Fibroblast of villous mesenchyme (primary cell): Measurements from ENCODE around the gene SENP8. TPM values are rescaled to one million over a fixed set of nuclear protein-coding genes. Genes with fewer than 3 reads are reported as not detected.
A peak's percentile ranks its signal among the peaks of the same experiment; 100 is the strongest.

Source experiments
- DNase-seq: peaks from one replicate; pipeline ENCODE4 v3.0.0-alpha.2; 2010; ENCODE audit warnings: low read depth
- H3K4me3 ChIP-seq: 2 replicates; pipeline ENCODE4 v1.5.1; 2011; ENCODE audit warnings: low read depth, mild to moderate bottlenecking, low read length
- total RNA-seq: library from RNA; depleted of rRNA; stranded (reverse); fragments of >200 nt; gene quantifications from 2 replicates; pipeline ENCODE4 v1.2.3, GENCODE V29; 2012
- TF ChIP-seq, protein P1 (sequence below): IDR thresholded peaks from 2 replicates; pipeline ENCODE4 v1.5.1; 2012; ENCODE audit warnings: low read depth, mild to moderate bottlenecking, low read length; ENCODE audit not compliant: insufficient read depth

SENP8 gene
- total RNA-seq, 1 donor: 2.6 TPM

DNA sequence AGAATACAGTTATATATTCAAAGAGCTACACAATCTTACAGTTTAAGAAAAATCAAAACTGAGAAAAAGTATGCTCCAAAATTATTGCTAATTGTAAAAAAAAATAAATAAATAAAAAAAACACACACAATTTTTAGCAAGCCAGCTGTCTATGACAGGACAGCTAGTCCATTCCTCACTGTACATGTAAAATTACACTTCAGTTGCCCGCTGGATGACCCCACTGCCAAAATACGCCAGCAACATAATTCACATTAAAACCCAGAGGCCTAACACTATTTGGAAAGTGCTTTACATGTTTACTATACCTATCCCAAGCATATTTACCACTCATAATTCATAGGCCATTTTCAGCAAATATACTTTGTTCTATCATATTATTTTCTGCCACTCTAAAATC lies 6.1 kb upstream of the SENP8 start:
- no peak overlapping the region for H3K4me3 ChIP-seq
- peak; percentile 22 for DNase-seq
- TF ChIP-seq, protein P1, sequence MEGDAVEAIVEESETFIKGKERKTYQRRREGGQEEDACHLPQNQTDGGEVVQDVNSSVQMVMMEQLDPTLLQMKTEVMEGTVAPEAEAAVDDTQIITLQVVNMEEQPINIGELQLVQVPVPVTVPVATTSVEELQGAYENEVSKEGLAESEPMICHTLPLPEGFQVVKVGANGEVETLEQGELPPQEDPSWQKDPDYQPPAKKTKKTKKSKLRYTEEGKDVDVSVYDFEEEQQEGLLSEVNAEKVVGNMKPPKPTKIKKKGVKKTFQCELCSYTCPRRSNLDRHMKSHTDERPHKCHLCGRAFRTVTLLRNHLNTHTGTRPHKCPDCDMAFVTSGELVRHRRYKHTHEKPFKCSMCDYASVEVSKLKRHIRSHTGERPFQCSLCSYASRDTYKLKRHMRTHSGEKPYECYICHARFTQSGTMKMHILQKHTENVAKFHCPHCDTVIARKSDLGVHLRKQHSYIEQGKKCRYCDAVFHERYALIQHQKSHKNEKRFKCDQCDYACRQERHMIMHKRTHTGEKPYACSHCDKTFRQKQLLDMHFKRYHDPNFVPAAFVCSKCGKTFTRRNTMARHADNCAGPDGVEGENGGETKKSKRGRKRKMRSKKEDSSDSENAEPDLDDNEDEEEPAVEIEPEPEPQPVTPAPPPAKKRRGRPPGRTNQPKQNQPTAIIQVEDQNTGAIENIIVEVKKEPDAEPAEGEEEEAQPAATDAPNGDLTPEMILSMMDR: no peak

DNA sequence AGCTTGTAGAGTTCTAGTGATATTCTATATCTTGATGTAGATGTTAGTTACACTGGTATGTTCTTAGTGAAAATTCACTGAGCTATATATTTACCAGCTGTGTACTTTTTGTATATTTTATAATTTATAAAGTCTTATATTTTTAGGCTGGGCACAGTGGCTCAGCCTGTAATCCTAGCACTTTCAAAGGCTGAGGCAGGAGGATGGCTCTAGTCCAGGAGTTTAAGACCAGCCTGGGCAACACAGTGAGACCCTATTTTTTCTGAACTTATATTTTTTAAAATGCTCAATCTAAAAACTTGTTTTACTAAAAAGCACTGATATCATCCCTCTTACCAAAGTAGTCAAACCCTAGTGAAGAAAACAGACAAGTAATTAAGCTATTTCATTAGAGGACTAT lies 5.4 kb upstream of the SENP8 start:
- no peak for DNase-seq
- H3K4me3 ChIP-seq: no peak overlapping the region
- TF ChIP-seq, protein P1: no peak

DNA sequence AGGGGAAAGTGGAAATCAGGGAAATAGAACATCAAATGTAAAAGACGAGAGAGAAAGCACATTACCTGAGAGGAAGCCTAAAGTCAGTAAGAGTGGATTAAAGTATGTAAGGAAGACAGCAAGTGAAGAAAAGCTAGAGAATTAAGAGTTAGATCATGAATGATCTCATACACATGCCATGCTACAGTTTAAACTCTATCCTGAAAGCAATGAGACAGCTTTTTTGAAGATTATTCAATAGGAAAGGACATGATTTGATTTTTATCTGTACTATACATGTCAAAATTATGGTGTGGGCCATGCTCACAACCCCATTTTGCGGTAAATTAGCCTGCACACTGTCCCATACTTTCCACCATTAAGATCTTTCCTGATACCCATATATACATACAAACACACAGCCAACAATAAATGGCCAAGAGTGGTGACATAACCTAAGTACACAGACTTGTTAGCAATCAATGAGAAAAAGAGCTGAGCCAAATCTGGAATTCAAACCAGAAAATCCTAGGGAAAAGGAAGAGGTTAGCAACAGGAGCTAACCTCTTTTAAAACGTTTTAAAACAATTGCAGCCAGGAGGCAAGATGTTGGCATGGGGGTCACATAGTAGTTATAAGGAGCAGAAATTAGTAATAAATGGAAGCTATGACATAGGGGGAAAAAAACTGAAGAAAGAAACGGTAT lies 4.7 kb upstream of the SENP8 start:
- no peak for DNase-seq
- H3K4me3 ChIP-seq: no peak overlapping the region
- TF ChIP-seq, protein P1: no peak

DNA sequence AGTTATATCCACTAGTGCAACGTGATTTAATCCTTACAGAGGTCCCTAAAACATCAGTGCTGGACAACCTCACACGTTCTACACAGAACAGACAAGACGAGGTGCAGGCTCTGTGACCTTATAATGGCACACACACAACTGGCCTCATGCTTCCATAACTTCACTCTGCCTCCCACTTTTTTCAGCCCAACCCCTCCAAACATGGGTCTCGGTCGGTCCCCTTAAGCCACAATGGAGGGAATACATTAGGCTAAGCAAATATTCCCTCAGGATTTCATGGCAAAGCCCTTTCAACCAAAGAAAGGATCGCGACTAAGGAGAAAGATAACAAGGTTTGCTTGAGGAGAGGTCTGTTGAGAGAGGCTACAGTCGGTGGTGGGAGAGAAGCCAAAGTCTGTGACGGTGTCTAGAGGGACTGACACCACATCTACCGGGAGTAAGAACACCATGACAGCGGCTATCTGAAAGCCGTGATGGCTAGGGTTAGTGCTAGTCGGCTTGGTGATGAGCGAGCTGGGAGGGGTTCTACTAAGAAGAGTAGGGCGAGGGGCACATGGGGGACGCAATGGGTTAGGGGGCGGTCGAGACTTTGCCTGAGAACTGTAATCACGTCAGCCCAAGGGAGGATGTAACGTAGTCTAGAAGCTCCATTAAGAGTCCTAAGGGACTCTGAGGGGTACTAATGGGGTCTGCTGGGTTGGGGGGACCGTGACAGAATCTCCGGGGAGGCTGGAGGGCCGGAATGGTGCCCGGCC lies 1.3 kb upstream of the SENP8 start:
- TF ChIP-seq, protein P1: no peak
- peak; percentile 47 for DNase-seq
- H3K4me3 ChIP-seq: peak overlapping the region; percentile 94

DNA sequence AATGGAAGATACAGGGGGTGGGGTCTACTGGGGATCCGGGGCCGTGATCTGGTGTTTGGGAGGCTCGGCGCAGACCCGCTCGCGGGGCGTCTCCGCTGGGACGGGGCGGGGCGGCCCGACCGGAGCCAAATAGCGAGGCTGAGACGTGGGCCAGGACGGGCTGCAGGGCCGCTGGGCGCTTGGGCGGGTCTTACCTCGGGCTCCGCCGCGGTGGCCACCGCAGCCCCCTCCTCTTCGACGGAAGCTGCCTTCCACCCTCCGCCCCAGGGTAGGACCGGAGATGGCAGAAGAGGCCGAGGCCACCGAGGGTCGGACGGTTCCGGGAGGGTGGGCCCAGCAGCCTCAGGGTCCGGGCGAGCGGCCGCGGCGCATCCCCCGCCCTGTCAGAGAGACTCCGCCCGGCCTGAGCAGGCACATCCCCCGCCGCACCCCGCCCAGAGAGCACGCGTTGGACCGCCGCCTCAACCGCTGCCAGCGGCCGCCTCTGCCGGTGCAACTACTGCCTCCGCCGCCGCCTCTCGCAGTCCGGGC lies 652 bp upstream of the SENP8 start:
- H3K4me3 ChIP-seq: peak overlapping the region; percentile 94
- TF ChIP-seq, protein P1: no peak
- peak; percentile 86 for DNase-seq

DNA sequence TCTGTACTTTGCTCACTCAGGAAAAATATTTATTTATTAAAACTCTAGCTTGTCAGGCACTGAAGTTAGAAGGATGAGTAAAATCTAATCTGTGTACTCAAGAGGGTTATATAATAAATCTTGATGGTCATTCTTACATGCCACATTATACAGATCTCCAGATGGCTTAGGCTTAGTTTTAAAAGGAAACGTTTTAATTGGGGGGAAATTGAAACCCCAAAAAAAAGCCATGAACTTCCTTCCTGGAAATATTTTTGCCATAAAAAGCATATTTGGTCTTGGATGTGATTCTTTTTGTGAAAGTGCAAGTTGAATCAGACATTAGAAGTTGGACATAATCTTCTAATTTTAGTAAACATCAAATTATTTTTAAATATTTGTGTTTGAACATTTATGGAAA lies 6.0 kb downstream of the SENP8 start:
- no peak for DNase-seq
- TF ChIP-seq, protein P1: no peak
- no peak overlapping the region for H3K4me3 ChIP-seq
